CD4-positive, alpha-beta T cell treated with Interferon alpha-2 for 1 hour (primary cell): ENCODE data around the gene BTN1A1.
A peak's percentile ranks its signal among the peaks of the same experiment; 100 is the strongest.
"Not testable (repeated sequence)": the region's sequence is repeated elsewhere in the genome, so short reads cannot be mapped to it uniquely, and the experiment has no call there.

Experiments
- DNase-seq, 2 donors: peaks; one replicate each; pipeline ENCODE4 v3.0.0-alpha.2; 2020 to 2022

BTN1A1 gene

DNA sequence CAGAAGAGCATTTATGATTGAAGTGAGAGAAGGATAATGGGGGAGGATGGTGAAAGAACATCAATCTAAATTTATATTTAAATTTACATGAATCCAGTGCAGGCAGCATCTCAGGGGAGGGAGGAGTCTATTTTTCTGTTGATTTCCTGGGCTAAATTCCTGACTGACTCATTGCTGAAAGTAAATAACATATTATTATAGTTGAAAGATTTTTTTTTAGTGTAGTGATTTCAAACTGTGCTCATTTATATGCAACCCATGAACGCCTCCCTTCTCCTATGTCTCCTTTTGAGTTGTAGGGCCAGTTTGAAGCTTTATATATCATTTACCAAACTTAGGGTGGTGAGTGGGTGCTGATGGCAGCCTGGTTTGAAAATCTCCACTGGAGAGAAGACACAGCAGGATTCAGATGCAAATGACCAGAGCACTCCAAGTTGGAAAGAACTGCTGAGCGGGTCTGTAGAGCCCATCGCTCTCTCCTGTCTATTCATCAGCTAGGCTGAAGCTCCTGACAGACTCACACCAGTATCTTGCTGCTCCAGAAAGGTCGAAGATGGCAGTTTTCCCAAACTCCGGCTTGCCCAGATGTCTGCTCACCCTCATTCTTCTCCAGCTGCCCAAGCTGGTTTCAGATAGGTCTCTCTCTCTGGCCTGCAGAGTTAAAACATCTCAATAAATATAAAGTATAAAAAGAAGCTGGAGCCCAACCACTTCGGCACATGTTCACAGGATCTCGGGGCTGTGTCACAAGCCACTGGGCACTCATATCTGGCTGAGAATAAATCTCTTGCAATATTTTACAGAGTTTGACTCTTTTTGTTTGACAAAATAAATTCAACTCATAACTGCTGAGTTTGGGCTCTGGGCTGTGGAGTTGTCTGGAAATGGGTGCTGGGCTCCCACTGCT, 24.0 kb upstream of the BTN1A1 start:
- no peak for DNase-seq

DNA sequence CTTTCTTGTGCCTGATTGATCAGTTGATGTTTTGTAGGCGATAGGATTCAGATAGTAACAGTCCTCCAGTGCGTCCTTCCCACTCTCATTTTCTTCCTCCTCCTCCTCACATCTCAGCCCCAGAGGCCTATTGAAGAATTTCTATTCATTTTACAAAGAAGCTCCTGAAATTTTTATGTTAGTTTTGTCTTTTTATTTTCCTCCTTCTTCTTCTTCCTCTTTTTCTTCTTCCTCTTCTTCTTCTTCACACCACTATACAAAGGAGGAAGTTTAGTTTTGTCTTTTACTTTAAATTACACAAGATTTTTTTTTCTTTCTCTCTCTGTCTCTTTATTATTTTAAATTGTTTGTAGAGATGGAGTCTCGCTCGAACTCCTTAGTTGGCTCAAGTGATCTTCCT, 23.2 kb upstream of the BTN1A1 start:
- no peak for DNase-seq

DNA sequence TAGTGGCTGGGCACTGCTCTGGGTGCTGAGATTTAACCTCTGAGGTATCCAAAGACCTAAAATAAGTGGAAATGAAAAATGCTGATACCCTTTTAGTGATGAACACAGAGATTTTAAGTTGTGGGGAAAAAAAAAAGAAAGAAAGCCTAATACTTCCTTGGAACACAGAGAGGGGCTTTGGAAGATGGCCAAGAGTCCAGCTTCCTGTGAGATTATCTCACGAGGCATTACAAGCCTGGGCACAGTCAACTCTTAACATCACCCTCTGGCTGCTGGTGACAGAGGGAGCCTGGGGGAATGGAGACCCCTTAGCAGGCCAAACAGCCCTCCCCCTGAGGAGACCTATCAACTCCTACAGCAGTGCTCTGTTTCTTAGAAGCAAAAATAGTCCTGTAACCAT, 22.7 kb upstream of the BTN1A1 start:
- DNase-seq = no peak

DNA sequence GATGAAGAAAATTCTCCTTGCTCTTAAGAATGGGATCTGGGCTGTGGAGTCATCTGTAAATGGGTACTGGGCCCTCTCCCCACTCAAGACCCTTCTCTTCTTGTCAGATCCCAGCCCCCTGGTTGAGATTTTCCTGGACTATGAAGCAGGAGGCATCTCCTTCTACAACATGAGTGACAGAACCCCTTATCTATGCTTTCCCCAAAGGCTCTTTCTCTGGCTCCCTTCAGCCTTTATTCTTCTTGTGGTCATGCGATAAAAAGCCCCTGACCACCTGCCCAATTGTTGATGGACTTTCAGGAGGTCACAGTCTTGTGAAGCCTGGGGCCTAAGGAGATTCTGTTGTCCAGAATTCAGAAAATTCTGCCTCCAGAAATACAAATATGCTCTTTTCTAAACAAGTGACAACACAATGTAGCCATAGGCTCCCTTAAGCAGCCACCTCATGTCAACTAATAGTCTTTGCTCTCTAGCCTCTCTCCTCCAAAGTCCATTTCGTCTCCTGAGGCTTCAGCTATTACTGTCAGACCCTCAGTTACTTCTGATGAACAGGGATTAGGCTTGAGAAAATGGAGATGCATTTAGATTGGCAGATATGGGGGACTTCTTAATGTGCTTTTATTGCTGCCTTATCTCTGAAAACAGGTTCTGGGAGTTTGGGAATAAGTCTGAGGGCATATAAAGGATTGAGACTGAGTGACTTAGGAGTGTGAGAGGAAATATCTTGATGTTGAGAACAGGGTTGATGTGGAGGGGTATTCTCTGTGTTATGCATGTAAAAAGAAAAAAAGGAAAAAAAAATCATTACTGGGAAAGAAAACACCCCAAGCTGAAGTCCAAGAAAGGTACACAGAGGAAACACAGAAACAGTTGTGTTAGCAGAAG, 21.8 kb upstream of the BTN1A1 start:
- no peak for DNase-seq

DNA sequence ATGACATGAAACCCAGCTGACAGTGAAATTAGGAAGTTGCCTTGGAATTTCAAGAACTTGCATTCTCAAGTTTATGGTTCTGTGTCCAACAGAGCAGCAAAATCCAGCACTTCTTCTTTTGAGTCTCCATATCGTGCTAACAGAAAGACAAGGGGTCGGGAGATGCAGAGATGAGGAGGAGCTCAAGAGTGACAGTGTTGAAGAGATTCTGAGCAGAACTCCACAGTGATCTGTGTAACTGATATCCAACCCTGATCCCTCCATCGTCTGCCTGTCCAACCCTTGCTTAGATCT, 21.2 kb upstream of the BTN1A1 start:
- no peak for DNase-seq

DNA sequence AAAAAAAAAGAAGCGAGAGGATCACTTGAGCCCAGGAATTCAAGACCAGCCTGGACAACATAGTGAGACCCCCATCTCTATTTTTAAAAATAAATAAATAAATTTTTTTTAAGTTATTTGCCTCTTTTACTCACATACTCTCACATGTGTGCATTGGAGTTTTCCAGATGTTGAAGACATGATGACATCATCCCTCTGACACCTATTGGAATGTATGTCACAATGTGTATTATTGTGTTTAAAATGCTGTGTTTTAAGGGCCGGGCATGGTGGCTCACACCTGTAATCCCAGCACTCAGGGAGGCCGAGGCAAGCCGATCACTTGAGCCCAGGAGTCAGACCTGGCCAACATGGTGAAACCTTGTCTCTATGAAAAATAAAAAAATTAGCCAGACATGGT, 17.8 kb upstream of the BTN1A1 start:
- no peak for DNase-seq

DNA sequence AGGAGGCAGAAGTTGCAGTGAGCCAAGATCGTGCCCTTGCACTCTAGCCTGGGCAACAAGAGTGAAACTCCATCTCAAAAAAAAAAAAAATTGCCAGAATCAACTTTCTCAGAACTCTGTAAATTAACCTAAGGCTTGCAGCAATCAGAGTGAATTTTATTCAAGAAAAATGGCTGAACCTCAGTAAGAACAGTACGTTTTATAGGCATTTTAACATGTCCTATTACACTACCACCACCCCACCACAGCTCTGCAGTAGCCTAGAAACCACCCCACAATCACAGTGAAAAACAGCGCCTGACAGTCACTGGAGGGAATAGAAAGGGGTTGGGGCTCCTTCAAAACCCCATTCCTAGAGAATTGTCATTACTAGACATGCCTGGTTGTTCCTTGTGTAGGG, 16.4 kb upstream of the BTN1A1 start:
- DNase-seq = no peak

DNA sequence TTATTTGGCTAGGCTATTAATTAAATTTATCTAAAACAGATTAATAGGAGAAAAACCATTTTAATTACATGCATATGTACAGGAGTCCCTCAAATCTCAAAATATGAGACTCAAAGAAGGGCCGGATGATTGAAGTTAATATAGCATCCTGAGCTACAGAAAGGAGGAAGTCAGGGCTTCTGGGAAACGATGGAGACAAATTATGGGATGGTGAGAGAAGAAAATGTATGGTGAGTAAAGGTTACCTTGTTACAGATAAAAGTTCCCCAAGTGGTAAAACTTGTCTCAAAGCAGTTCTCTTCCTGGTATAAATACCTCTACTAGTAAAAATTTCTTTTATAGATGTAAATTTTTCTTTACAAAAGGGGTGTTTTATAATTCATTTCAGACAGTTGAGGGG, 15.9 kb upstream of the BTN1A1 start:
- no peak for DNase-seq

DNA sequence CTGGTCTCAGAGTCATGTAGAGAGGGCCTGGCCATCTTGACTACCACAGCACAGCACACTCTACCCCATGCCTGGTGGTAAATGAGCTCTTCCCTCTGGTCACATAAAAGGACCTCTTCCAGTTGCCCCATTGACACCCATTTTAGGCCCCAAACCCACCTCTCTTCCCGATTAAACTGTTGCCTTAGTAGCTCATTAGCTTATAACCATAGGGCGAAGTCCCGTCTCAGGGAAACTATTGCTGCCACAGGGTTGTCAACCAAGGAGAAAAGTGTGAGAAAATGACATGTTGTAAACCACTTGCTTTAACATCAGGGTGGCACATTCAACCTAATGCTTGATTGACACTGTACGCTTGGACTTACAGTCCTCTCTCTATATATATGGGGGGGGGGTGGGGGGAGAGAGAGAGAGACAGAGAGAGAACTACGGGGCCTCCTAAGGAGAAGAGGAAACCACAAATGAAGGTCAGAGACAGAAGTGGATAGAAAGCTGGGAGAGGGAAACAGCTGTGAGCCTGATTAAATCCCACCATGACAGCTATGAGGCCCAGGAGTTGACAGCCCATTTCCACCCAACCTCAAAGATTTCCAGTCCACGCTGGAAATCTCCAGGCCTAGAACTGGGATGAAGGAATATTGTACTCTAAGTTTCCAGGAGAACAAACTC, 14.9 kb upstream of the BTN1A1 start:
- DNase-seq = no peak

DNA sequence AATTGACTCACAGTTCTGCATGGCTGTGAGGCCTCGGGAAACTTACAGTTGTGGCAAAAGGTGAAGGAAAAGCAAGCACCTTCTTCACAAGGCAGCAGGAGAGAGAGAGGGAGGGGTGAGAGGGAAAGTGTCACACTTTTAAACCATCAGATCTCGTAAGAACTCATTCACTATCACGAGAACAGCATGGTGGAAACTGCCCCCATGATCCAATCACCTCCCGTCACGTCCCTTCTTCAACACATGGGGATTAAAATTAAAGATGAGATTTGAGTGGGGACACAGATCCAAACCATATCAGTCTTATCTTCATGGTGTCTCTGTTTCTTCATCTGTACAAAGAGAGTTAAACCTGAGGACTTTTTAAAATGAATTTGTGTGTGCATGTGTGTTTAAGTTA, 13.7 kb upstream of the BTN1A1 start:
- DNase-seq = no peak

DNA sequence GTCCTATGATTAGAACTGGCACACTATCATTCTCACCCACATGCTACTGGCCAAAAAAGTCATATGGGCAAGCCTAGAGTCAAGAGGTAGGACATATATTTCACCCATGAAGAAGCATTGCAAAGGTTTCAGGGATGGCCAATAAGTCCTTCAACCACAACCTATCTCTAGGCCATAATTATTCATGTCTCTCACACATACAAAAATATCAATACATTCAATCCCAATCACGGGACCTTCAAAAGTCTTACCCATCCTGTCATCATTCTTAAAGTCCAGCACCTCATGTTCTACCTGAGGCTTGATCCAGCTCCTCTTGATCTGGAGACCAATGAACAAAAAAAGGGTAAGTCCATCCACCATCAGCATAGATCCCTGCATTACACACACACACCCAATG, 12.6 kb upstream of the BTN1A1 start:
- DNase-seq = no peak

DNA sequence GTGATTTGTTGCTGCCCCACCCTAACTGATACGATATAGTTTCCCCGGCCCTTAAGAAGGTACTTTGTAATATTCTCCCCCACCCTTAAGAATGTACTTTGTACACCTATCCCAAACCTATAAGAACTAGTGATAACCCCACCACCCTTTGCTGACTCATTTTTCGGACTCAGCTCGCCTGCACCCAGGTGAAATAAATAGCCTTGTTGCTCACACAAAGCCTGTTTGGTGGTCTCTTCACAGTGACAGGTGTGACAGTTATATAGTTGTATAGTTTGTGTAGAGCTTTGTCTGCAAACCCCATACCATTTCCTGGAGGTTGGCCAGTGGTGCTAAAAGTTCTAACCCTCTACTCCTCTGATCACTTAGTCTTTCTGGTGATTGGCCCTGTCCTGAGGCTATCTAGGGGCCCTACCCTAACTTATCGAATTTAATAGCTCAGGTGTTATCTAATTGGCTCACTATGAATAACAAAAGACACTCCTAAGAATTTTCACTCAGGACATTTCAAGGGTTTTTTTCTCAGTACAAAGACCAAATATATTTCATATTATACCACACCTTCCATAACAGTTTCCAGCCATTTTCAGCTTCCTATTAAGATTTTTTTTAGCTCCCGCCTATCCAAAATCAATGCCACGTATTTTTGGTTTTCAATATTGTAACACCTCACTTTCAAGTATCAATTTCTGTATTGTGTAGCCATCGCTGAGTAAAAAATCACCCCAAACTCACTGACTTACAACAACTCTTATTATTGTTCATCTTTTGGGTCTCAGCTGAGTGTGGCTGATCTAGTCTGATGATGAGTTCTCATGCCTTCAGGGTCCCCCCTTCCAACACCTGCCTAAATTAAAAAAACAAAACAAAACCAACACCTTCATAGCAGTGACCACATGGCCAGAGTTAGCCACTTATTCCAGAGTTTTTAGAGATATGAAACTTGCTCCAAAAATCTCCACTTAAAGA, 9.8 kb upstream of the BTN1A1 start:
- DNase-seq = no peak

DNA sequence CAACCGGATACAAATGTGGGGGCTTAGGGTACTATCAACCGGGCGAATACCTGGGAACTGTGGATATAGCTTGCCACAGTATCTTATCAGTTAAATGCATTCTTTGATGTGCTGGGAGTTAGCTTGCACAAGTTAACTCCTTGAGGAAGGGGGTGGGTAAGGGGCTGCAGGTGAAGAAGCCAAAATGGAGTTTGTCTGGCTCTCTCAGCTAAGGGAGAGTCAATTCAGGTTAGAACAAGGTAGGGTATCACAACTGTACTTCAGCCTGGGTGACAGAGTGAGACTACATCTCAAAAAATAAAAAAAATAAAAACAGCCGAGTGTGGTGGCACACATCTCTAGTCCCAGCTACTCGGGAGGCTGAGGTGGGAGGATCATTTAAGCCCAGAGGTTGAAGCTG, 8.5 kb upstream of the BTN1A1 start:
- DNase-seq = no peak

DNA sequence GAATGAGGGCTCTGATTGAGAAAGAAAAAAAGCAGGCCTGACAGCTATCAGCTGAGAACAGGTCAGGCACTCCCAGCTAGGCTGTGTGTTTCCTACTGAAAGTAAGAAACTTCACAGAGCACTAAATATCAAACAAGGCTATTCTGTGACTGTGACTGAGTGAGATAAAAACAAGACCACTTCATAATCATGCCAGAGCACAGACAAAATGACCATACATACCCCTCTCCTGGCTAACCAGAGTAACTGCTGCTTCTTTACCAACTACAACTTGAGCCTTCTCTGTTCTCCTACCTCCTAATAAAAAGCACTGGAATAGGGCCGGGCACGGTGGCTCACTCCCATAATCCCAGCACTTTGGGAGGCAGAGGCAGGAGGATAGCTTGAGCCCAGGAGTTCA, 6.8 kb upstream of the BTN1A1 start:
- peak in 1 of 2 donors; percentile 26 for DNase-seq

DNA sequence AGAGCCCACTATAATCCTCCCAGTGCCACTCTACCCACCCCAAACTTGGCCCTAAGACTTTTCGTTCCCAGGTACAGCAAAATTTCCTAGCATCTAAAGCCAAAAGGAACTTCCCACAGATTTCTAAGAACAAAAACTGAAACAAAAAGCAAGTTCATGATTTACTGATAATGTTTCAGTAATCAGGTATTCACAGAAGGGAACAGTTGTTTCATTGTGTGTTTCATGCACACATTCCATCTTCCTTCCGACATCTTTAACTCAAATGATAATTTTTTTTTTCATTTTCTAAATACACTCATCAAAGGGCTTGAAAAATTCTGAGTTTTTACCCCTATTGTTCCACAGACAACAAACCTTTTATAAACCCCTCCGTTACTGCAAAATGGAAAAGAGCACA, 6.0 kb upstream of the BTN1A1 start:
- DNase-seq = no peak

DNA sequence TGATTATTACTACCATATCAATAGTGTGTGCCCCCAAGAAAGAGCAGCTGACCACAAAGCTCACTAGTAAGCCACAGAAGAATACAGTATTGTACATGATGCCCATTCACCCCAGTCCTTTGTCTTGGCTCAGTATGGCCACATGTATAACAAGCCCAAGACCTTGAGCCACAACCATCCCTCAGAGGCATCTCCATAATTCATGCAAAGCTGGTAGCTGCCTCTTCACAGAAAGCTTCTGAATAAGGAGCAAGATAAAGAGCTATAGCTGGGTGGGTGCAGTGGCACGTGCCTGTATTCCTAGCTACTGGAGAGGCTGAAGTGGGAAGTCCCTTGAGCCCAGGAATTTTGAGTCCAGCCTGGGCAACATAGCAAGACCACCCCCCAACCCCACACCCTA, 4.8 kb upstream of the BTN1A1 start:
- no peak for DNase-seq

DNA sequence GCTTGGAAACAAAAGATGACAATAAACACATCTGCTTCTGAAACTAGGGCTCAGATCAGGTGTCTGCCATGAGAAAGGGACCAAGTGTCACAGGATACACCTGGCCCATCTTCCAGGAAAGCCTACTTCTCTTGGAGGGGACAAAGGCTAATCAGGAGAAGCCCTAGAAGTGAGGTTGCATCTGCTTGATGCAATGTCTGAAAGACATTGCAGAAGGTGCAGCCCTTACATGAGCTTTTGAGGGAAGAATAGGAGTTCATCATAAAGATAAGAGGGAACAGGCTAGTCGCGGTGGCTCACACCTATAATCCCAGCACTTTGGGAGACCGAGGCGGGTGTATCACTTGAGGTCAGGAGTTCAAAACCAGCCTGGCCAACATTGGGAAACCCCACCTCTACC, 2.5 kb upstream of the BTN1A1 start:
- no peak for DNase-seq

DNA sequence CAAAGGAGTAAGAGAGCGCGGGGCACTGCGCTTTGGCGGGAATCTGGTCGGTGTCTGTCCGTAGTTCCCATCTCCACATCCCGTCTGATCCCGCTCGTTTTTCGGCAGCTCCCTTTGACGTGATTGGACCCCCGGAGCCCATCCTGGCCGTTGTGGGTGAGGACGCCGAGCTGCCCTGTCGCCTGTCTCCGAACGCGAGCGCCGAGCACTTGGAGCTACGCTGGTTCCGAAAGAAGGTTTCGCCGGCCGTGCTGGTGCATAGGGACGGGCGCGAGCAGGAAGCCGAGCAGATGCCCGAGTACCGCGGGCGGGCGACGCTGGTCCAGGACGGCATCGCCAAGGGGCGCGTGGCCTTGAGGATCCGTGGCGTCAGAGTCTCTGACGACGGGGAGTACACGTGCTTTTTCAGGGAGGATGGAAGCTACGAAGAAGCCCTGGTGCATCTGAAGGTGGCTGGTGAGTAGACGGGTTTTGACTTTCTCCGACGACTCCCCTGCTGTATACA, 1.4 kb downstream of the BTN1A1 start:
- DNase-seq = peak; percentile 18 to 44

DNA sequence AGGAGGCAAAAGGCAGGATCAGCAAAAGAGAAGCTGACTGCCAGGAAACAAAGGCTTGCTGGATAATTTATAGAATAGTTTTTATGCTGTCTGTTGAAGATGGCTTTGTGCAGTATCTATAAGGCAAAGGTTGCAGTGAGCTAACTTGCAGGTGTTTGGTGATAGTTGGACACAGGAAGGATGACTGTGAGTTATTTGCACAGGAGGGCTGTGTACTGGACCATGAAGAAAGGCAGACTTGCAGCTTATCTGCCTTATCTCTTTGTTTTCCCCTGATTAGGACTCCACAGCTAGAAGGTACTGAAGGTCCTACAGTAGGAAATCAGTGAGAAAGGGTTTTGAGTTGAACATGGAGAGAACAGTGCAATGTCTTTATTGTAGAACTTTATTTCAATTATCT, 2.1 kb downstream of the BTN1A1 start:
- DNase-seq = no peak

DNA sequence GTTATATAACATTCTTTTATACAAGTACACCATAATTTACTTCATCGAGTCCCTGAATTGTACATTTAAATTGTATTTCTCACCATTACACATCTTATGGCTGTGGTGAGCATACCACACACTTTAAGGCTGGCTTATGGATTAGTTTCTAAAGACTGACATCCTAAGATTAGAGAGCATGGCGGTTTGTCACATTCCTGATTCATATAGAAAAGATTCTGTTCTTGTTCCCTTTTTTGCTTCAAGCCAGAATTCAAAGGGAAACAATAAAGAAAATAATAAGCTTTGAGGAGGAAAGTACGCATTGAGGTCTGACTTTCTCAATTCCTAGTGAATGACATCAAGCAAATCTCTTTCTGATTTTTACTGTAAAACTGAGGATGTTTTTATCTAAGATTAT, 2.5 kb downstream of the BTN1A1 start:
- no peak for DNase-seq

DNA sequence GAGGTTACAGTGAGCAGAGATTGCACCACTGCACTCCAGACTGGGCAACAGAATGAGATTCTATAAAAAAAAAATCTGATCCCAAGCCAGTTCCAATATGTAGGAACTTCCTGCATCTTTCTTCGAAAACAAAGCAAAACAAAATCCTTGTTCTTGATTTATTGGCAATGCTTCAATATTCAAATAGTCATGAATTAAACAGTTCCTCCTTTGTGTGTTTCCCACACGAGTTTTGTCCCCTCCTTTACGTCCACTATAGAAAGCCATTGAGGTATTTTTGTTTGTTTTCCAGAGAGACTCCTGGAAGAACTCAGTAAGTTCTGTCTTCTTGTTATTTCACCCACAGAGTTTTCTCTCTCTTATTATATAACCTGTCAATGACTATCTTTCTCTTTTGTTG, 7.6 kb downstream of the BTN1A1 start:
- no peak for DNase-seq

DNA sequence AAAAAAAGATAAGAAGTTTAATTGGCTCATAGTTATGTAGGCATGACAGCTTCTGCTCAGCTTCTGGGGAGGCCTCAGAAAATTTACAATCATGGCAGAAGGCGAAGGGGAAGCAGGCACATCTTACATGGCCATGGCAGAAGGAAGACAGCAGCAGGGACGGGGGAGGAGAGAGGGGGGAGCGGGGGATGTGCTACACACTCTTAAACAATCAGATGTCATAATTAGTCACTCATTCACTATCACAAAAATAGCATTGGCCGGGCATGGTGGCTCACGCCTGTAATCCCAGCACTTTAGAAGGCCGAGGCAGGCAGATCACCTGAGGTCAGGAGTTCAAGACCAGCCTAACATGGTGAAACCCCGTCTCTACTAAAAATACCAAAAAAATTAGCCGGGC, 10.9 kb downstream of the BTN1A1 start:
- DNase-seq = not testable (repeated sequence)
